Retinal pigment epithelial cell (primary cell): ENCODE measurements around the gene CCDC82.

Source experiments
- DNase-seq: peaks from one replicate; pipeline ENCODE4 v3.0.0-alpha.2; 2010; ENCODE audit warnings: low read depth
- H3K4me3 ChIP-seq: 2 replicates; pipeline ENCODE4 v1.5.1; 2011; ENCODE audit warnings: mild to moderate bottlenecking, low read length, control low read depth, moderate library complexity
- CTCF ChIP-seq: conservative IDR thresholded peaks from 2 replicates; pipeline ENCODE4 v1.5.1; 2011; ENCODE audit warnings: low read depth, low read length, control low read depth, inconsistent platforms

CCDC82 gene

GRCh38 chr11:96388891-96389719 is 607 bp downstream of the CCDC82 start:
- peak overlapping the region; percentile 91 for H3K4me3 ChIP-seq
- DNase-seq, result no peak
- no peak for TF ChIP-seq CTCF

- no peak overlapping the region for H3K4me3 ChIP-seq
- no peak for TF ChIP-seq CTCF
- DNase-seq, result no peak
These were observed 4.5 kb downstream of the CCDC82 start for GRCh38 chr11:96385187-96385586.

GRCh38 chr11:96384156-96384555 is 5.6 kb downstream of the CCDC82 start:
- TF ChIP-seq CTCF, result no peak
- DNase-seq, result no peak
- no peak overlapping the region for H3K4me3 ChIP-seq

GRCh38 chr11:96376796-96377195 is 12.9 kb downstream of the CCDC82 start:
- H3K4me3 ChIP-seq, result no peak overlapping the region
- DNase-seq, result no peak
- TF ChIP-seq CTCF, result no peak

- no peak for TF ChIP-seq CTCF
- no peak overlapping the region for H3K4me3 ChIP-seq
- no peak for DNase-seq
These were observed 15.9 kb downstream of the CCDC82 start for GRCh38 chr11:96373826-96374225.

- TF ChIP-seq CTCF, result no peak
- no peak for DNase-seq
- no peak overlapping the region for H3K4me3 ChIP-seq
These were observed 22.4 kb downstream of the CCDC82 start for GRCh38 chr11:96367342-96367741.

GRCh38 chr11:96366024-96366423 is 23.7 kb downstream of the CCDC82 start:
- no peak overlapping the region for H3K4me3 ChIP-seq
- no peak for DNase-seq
- TF ChIP-seq CTCF, result no peak
